WERI-Rb-1 (cell line): ENCODE data around the gene MTERF2.

Source experiments
- DNase-seq: peaks from one replicate; pipeline ENCODE4 v3.0.0-alpha.2; 2020
- H3K27ac ChIP-seq: fragments of 250-450 bp; sonication (Bioruptor Pico); 2 replicates; pipeline ENCODE4 v1.5.1; 2020; ENCODE audit warnings: mild to moderate bottlenecking, moderate library complexity
- H3K27me3 ChIP-seq: fragments of 250-450 bp; sonication (Bioruptor Pico); 2 replicates; pipeline ENCODE4 v1.5.1; 2021; ENCODE audit warnings: mild to moderate bottlenecking, low read depth, moderate library complexity; ENCODE audit not compliant: insufficient read depth, severe bottlenecking
- H3K36me3 ChIP-seq: fragments of 250-450 bp; sonication (Bioruptor Pico); 2 replicates; pipeline ENCODE4 v1.5.1; 2020; ENCODE audit warnings: mild to moderate bottlenecking, moderate library complexity
- H3K4me3 ChIP-seq: 2 replicates; pipeline ENCODE4 v1.5.1; 2011; ENCODE audit warnings: low read depth, mild to moderate bottlenecking, control low read depth, low read length
- H3K9me3 ChIP-seq: fragments of 250-450 bp; sonication (Bioruptor Pico); 2 replicates; pipeline ENCODE4 v1.5.1; 2021; ENCODE audit warnings: mild to moderate bottlenecking, moderate library complexity; ENCODE audit not compliant: severe bottlenecking
- TF ChIP-seq, protein P1 (sequence below): IDR thresholded peaks from 2 replicates; pipeline ENCODE4 v1.5.1; 2011; ENCODE audit warnings: low read depth, mild to moderate bottlenecking, control low read depth, inconsistent platforms, low read length

MTERF2 gene

DNA sequence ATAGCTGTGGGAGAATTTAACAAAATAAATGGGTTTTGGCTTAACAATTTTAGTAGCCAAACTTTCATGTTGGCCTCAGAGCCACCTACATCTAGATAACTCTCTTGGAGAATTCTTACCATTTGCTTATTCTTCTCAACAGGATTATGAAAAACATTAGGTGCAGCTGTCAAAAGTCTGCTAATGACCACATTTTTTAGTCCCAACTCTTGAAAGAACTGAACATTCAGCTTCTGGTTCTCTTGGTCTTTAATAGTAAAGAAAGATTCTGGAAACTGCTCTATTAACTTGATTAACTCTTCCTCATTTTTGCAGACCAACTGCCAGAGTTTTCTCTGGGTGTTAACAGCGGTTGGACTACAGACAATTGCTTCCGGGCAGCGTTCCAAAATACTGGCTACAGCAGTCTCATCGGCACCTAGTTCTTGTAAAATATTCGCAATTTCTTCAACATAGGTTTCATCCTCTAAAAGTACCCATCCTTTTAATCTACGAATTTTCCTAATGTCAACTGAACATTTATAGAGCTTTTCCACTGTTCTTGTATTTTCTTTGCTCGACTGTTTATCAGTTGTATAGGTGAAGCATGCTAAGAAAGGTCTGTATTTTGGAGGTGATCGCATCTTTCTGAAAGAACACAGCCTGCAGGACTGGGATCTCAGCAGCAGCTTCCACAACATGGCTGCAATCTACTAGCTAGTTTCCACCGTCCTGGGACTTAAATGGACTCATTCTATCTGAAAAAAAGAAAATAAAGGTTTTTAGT is 8.7 kb downstream of the MTERF2 start:
- TF ChIP-seq, protein P1, sequence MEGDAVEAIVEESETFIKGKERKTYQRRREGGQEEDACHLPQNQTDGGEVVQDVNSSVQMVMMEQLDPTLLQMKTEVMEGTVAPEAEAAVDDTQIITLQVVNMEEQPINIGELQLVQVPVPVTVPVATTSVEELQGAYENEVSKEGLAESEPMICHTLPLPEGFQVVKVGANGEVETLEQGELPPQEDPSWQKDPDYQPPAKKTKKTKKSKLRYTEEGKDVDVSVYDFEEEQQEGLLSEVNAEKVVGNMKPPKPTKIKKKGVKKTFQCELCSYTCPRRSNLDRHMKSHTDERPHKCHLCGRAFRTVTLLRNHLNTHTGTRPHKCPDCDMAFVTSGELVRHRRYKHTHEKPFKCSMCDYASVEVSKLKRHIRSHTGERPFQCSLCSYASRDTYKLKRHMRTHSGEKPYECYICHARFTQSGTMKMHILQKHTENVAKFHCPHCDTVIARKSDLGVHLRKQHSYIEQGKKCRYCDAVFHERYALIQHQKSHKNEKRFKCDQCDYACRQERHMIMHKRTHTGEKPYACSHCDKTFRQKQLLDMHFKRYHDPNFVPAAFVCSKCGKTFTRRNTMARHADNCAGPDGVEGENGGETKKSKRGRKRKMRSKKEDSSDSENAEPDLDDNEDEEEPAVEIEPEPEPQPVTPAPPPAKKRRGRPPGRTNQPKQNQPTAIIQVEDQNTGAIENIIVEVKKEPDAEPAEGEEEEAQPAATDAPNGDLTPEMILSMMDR, result no peak
- Histone ChIP-seq H3K4me3 (no peak overlapping the region), H3K36me3 (peaks cover 6% of the 10 kb centered on the region), H3K27me3 (no peaks in the 10 kb centered on the region), H3K27ac (no peak overlapping the region), H3K9me3 (no peaks in the 10 kb centered on the region)
- DNase-seq, result no peak

DNA sequence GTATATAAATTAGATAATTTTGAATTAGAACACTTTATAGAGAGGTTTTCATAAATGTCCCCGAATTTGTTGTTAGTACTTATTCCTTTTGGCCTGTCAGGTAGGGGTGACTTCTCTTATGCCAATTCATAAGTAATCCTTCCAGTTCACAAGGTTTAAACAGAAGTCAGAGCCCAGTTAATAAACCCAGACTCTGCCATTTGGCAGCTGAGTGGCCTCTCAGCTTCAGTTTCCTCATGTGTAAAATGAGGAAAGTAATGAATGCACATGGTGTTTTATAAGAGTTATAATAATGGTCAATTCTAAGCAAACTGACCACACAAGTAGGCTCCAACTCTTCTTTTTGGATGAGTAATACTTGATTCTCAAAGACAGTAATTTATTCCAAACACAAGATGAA is 10.3 kb downstream of the MTERF2 start:
- Histone ChIP-seq H3K27me3 (no peaks in the 10 kb centered on the region), H3K4me3 (no peak overlapping the region), H3K36me3 (peaks cover 10% of the 10 kb centered on the region; the same call in 1 of the 2 replicates), H3K9me3 (no peaks in the 10 kb centered on the region), H3K27ac (no peak overlapping the region)
- TF ChIP-seq, protein P1, result no peak
- DNase-seq, result no peak

DNA sequence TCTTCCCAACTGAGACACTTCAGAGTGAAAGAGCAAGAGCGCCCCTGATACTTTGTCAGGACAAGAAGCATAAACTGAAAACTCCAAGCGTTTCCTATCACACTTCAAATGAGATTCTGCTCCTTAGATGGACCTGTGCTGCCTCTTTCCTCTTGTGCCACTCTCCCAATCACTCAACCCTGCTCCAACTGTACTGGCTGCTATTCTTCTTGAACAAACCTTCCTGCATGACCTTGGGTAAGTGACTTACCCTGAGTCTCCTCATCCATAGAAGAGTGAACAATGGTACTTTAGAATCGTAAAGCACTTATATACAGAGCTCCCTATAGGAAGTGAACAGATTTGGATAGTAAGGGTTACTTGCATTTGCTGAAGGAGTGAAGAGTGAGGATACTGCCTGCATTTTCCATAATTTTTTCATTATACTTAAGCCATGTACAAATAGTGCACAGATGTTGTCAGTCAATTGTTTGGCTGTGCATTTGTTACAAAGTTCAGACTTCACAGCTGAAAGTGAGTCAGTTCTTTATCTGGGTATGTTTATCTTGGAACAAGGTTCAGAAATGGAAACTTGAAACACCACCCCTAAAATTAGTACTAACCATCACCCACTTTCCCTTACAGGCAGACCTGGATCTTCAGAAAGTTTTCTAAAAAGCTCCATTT is 10.8 kb downstream of the MTERF2 start:
- Histone ChIP-seq H3K27me3 (no peaks in the 10 kb centered on the region), H3K27ac (no peak overlapping the region), H3K36me3 (peaks cover 15% of the 10 kb centered on the region), H3K9me3 (no peaks in the 10 kb centered on the region), H3K4me3 (no peak overlapping the region)
- TF ChIP-seq, protein P1, result no peak
- no peak for DNase-seq

DNA sequence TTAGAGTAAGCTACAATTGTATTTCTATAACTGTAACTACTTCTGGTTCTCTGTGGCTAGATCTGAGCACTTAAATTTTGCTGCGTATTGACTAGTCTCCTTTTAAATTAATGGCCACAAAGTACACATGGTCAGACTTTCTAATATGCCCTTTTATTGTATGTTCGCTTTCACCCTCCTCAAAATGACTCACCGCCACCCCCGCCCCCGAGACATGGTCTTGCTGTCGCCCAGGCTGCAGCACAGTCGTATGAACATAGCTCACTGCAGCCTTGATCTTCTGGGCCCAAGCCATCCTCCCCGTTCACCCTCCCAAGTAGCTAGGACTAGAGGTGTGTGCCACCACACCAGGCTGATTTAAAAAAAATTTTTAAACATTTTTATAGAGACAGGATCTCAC is 11.8 kb downstream of the MTERF2 start:
- H3K4me3 ChIP-seq, result no peak overlapping the region
- H3K27me3 ChIP-seq, result no peaks in the 10 kb centered on the region
- TF ChIP-seq, protein P1, result no peak
- H3K27ac ChIP-seq, result no peak overlapping the region
- no peaks in the 10 kb centered on the region for H3K9me3 ChIP-seq
- H3K36me3 ChIP-seq, result peaks cover 19% of the 10 kb centered on the region
- DNase-seq, result no peak

DNA sequence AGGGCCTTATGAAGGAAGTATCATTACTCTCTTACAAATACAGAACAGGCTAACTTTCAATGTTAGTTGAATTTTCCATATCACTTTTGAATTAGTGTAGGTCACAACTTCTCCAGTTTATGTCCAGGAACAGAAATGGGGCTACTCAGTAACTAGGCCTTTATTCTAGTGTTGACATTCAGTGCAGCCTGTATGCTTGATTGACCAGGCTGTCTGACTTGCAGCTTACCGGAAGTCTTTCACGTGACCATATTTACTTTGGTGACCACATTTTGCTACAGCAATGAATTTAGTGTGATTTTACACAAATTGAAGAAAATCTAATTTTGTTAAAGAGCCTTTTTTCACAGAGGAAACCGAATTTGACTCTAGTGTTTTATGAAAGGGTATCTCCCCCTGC is 12.4 kb downstream of the MTERF2 start:
- TF ChIP-seq, protein P1, result no peak
- no peak overlapping the region for H3K27ac ChIP-seq
- H3K9me3 ChIP-seq, result no peaks in the 10 kb centered on the region
- DNase-seq, result no peak
- peaks cover 19% of the 10 kb centered on the region for H3K36me3 ChIP-seq
- H3K27me3 ChIP-seq, result no peaks in the 10 kb centered on the region
- no peak overlapping the region for H3K4me3 ChIP-seq

DNA sequence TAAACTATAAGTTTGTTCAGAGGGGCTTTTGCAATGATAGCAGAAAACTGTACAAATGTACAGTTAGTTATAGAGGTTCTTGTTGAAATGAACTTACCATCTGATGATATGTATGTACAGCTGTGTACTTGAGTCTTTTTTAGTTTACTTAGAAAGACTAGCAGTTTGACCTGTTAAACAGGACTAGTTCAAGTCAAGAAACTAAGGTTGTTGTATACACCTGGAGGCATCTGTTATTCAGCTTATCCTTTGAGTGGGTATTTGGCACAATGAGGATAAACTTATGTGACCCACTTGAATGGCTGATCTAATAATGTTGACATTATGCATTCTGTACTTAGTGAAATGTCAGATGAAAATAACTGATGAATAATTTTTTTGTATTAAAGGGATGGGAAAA is 13.4 kb downstream of the MTERF2 start:
- H3K36me3 ChIP-seq, result peaks cover 19% of the 10 kb centered on the region
- no peak overlapping the region for H3K27ac ChIP-seq
- no peaks in the 10 kb centered on the region for H3K9me3 ChIP-seq
- H3K27me3 ChIP-seq, result no peaks in the 10 kb centered on the region
- TF ChIP-seq, protein P1, result no peak
- DNase-seq, result no peak
- no peak overlapping the region for H3K4me3 ChIP-seq
